D341Med (cell line): ENCODE data around the gene CELF2.

Source experiments
- DNase-seq: peaks from one replicate; pipeline ENCODE4 v3.0.0; 2012; ENCODE audit warnings: low spot score

The CELF2 gene

GRCh38 chr10:11023009-11023953 is 5.6 kb downstream of the CELF2 start:
- DNase-seq = no peak

GRCh38 chr10:11024596-11024995 is 6.9 kb downstream of the CELF2 start:
- no peak for DNase-seq

GRCh38 chr10:11025978-11026377 is 8.3 kb downstream of the CELF2 start:
- no peak for DNase-seq

GRCh38 chr10:11026773-11027172 is 9.1 kb downstream of the CELF2 start:
- no peak for DNase-seq

GRCh38 chr10:11034762-11035161 is 17.1 kb downstream of the CELF2 start:
- DNase-seq = no peak

- DNase-seq = no peak
Observed at GRCh38 chr10:11035301-11035991, 17.8 kb downstream of the CELF2 start.

GRCh38 chr10:11036424-11037011 is 18.8 kb downstream of the CELF2 start:
- peak; percentile 61 for DNase-seq

GRCh38 chr10:11037991-11038390 is 20.3 kb downstream of the CELF2 start:
- no peak for DNase-seq

- DNase-seq = no peak
Observed at GRCh38 chr10:11042357-11042756, 24.7 kb downstream of the CELF2 start.

- no peak for DNase-seq
Observed at GRCh38 chr10:11043039-11043438, 25.4 kb downstream of the CELF2 start.

GRCh38 chr10:11043446-11044127 is 25.9 kb downstream of the CELF2 start:
- DNase-seq = no peak

- no peak for DNase-seq
Observed at GRCh38 chr10:11045487-11045886, 27.8 kb downstream of the CELF2 start.

- no peak for DNase-seq
Observed at GRCh38 chr10:11045995-11046775, 28.5 kb downstream of the CELF2 start.

GRCh38 chr10:11046776-11047160 is 29.1 kb downstream of the CELF2 start:
- no peak for DNase-seq

GRCh38 chr10:11048707-11049278 is 31.1 kb downstream of the CELF2 start:
- DNase-seq = no peak

GRCh38 chr10:11049806-11050205 is 32.1 kb downstream of the CELF2 start:
- no peak for DNase-seq

- no peak for DNase-seq
Observed at GRCh38 chr10:11050301-11051287, 32.9 kb downstream of the CELF2 start.

GRCh38 chr10:11057018-11057417 is 39.3 kb downstream of the CELF2 start:
- no peak for DNase-seq

- no peak for DNase-seq
Observed at GRCh38 chr10:11057448-11057847, 39.8 kb downstream of the CELF2 start.

GRCh38 chr10:11057994-11058393 is 40.3 kb downstream of the CELF2 start:
- no peak for DNase-seq
